Dendritic cell treated with granulocyte-macrophage colony-stimulating factor and Interleukin-4, amounts not matched to agents 40 ng/mL and 50 ng/mL, for 4 days (primary cell): ENCODE measurements around the gene ZNF530.

Source experiments
- H3K27ac Mint-ChIP-seq: one replicate; pipeline ENCODE4 v1.8.0; 2022; ENCODE audit warnings: mild to moderate bottlenecking, mixed read lengths
- H3K27me3 Mint-ChIP-seq: one replicate; pipeline ENCODE4 v1.8.0; 2022; ENCODE audit warnings: mild to moderate bottlenecking, mixed read lengths
- H3K36me3 Mint-ChIP-seq: one replicate; pipeline ENCODE4 v1.8.0; 2022; ENCODE audit warnings: low read depth, mixed read lengths
- H3K4me1 Mint-ChIP-seq: one replicate; pipeline ENCODE4 v1.8.0; 2022; ENCODE audit warnings: low read depth, mixed read lengths
- H3K4me3 Mint-ChIP-seq: one replicate; pipeline ENCODE4 v1.8.0; 2022; ENCODE audit warnings: mild to moderate bottlenecking, moderate library complexity, mixed read lengths
- H3K9me3 Mint-ChIP-seq: one replicate; pipeline ENCODE4 v1.8.0; 2022; ENCODE audit warnings: mixed read lengths
- intact Hi-C: fragments of 100-400 bp; cut with micrococcal nuclease; formaldehyde crosslinking; loops from one replicate; pipeline ENCODE4 v1.15.0; 2022

The ZNF530 gene

GRCh38 chr19:57583104-57583520 lies 16.6 kb upstream of the ZNF530 start:
- peak overlapping the region; percentile 90 for H3K4me3 Mint-ChIP-seq
- intact Hi-C loops, result no loop called here
- H3K27ac Mint-ChIP-seq, result peak overlapping the region; percentile 74
- no peaks in the 10 kb centered on the region for H3K27me3 Mint-ChIP-seq
- peaks cover 67% of the 10 kb centered on the region for H3K9me3 Mint-ChIP-seq
- peaks cover 18% of the 10 kb centered on the region for H3K4me1 Mint-ChIP-seq
- H3K36me3 Mint-ChIP-seq, result peaks cover 54% of the 10 kb centered on the region

- Mint-ChIP-seq H3K27me3 (no peaks in the 10 kb centered on the region), H3K36me3 (peaks cover 60% of the 10 kb centered on the region), H3K9me3 (peaks cover 73% of the 10 kb centered on the region), H3K4me3 (peak within 1 kb of the TSS; percentile 90), H3K4me1 (peaks cover 16% of the 10 kb centered on the region), H3K27ac (peak within 1 kb of the TSS; percentile 74)
- intact Hi-C loops, result no loop called here
These were observed 15.9 kb upstream of the ZNF530 start, which contains the start of gene ZIK1 for GRCh38 chr19:57583521-57584416. TSS of gene ZIK1 (plus strand) at chr19:57584145. CDS start at chr19:57584357, 212 bp downstream.

- H3K4me3 Mint-ChIP-seq, result no peak overlapping the region
- H3K36me3 Mint-ChIP-seq, result peaks cover 91% of the 10 kb centered on the region
- H3K27ac Mint-ChIP-seq, result no peak overlapping the region
- peaks cover 82% of the 10 kb centered on the region for H3K9me3 Mint-ChIP-seq
- peaks cover 16% of the 10 kb centered on the region for H3K4me1 Mint-ChIP-seq
- intact Hi-C loops, result no loop called here
- no peaks in the 10 kb centered on the region for H3K27me3 Mint-ChIP-seq
These were observed 12.2 kb upstream of the ZNF530 start for GRCh38 chr19:57587529-57587928.

GRCh38 chr19:57599377-57599760 lies 316 bp upstream of the ZNF530 start:
- intact Hi-C loops, result loop anchor here (1.0 kb wide), 1 partner anchor 15 kb away; the partner anchor contains the start of gene ZNF134
- H3K27ac Mint-ChIP-seq, result peak overlapping the region; percentile 65
- peak overlapping the region; percentile 77 for H3K4me3 Mint-ChIP-seq
- peaks cover 37% of the 10 kb centered on the region for H3K36me3 Mint-ChIP-seq
- H3K27me3 Mint-ChIP-seq, result peaks cover 3% of the 10 kb centered on the region
- H3K9me3 Mint-ChIP-seq, result peaks cover 81% of the 10 kb centered on the region
- H3K4me1 Mint-ChIP-seq, result peaks cover 17% of the 10 kb centered on the region

- H3K27ac Mint-ChIP-seq, result no peak overlapping the region
- H3K27me3 Mint-ChIP-seq, result no peaks in the 10 kb centered on the region
- H3K9me3 Mint-ChIP-seq, result peaks cover 91% of the 10 kb centered on the region
These were observed 7.2 kb downstream of the ZNF530 start for GRCh38 chr19:57606931-57607330.

GRCh38 chr19:57611113-57611512 lies 11.4 kb downstream of the ZNF530 start:
- Mint-ChIP-seq H3K4me3 (no peak overlapping the region), H3K27me3 (peaks cover 2% of the 10 kb centered on the region), H3K4me1 (peaks cover 24% of the 10 kb centered on the region), H3K36me3 (peaks cover 40% of the 10 kb centered on the region), H3K27ac (no peak overlapping the region), H3K9me3 (peaks cover 85% of the 10 kb centered on the region)
- intact Hi-C loops, result no loop called here

More at GRCh38 chr19:57606931-57607330, 7.2 kb downstream of the ZNF530 start:
- intact Hi-C loops, result no loop called here
- peaks cover 3% of the 10 kb centered on the region for H3K4me1 Mint-ChIP-seq
- peaks cover 59% of the 10 kb centered on the region for H3K36me3 Mint-ChIP-seq
- H3K4me3 Mint-ChIP-seq, result no peak overlapping the region

- peaks cover 36% of the 10 kb centered on the region for H3K4me1 Mint-ChIP-seq
- intact Hi-C loops, result loop anchor here (1.0 kb wide), 2 partner anchors 15 to 19 kb away; partner anchors contain the start of genes ZNF211 and ZNF530
- peaks cover 53% of the 10 kb centered on the region for H3K36me3 Mint-ChIP-seq
- H3K27ac Mint-ChIP-seq, result peak within 1 kb of the TSS; percentile 78
- peaks cover 85% of the 10 kb centered on the region for H3K9me3 Mint-ChIP-seq
- peaks cover 2% of the 10 kb centered on the region for H3K27me3 Mint-ChIP-seq
- peak within 1 kb of the TSS; percentile 93 for H3K4me3 Mint-ChIP-seq
These were observed 14.5 kb downstream of the ZNF530 start, which contains the start of gene ZNF134 for GRCh38 chr19:57613941-57614743. TSS of gene ZNF134 (plus strand) at chr19:57614242. CDS start at chr19:57619469, 5,227 bp downstream.

- Mint-ChIP-seq H3K27me3 (peaks cover 2% of the 10 kb centered on the region), H3K4me3 (peak overlapping the region; percentile 93), H3K27ac (no peak overlapping the region), H3K4me1 (peaks cover 36% of the 10 kb centered on the region), H3K9me3 (peaks cover 92% of the 10 kb centered on the region), H3K36me3 (peaks cover 65% of the 10 kb centered on the region)
- intact Hi-C loops, result no loop called here
These were observed 15.7 kb downstream of the ZNF530 start for GRCh38 chr19:57615346-57615745.

- intact Hi-C loops, result no loop called here
- peaks cover 90% of the 10 kb centered on the region for H3K36me3 Mint-ChIP-seq
These were observed 21.1 kb downstream of the ZNF530 start for GRCh38 chr19:57620673-57621348.

GRCh38 chr19:57623091-57623490 lies 23.4 kb downstream of the ZNF530 start:
- H3K4me3 Mint-ChIP-seq, result no peak overlapping the region
- H3K9me3 Mint-ChIP-seq, result peaks cover 96% of the 10 kb centered on the region
- H3K27ac Mint-ChIP-seq, result no peak overlapping the region
- intact Hi-C loops, result no loop called here
- no peaks in the 10 kb centered on the region for H3K27me3 Mint-ChIP-seq
- H3K36me3 Mint-ChIP-seq, result peaks cover 67% of the 10 kb centered on the region
- H3K4me1 Mint-ChIP-seq, result peaks cover 1% of the 10 kb centered on the region

More at GRCh38 chr19:57620673-57621348, 21.1 kb downstream of the ZNF530 start:
- Mint-ChIP-seq H3K27me3 (no peaks in the 10 kb centered on the region), H3K4me3 (no peak overlapping the region), H3K9me3 (peaks cover 96% of the 10 kb centered on the region), H3K4me1 (peaks cover 13% of the 10 kb centered on the region), H3K27ac (no peak overlapping the region)

GRCh38 chr19:57632987-57633831 lies 33.5 kb downstream of the ZNF530 start, which contains the start of gene ZNF211:
TSS of gene ZNF211 (plus strand) at chr19:57633168. CDS start at chr19:57633347, 179 bp downstream.
- H3K36me3 Mint-ChIP-seq, result peaks cover 52% of the 10 kb centered on the region

GRCh38 chr19:57633832-57634131 lies 34.1 kb downstream of the ZNF530 start:
- Mint-ChIP-seq H3K4me3 (peak overlapping the region; percentile 99), H3K9me3 (peaks cover 60% of the 10 kb centered on the region), H3K27me3 (no peaks in the 10 kb centered on the region), H3K27ac (peak overlapping the region; percentile 97), H3K36me3 (peaks cover 58% of the 10 kb centered on the region), H3K4me1 (peaks cover 26% of the 10 kb centered on the region)
- intact Hi-C loops, result loop anchor here (1.0 to 5.0 kb wide), 4 partner anchors 19 to 156 kb away; partner anchors contain the start of genes ZNF134, ZNF416, ZNF550 and ZNF772

More at GRCh38 chr19:57632987-57633831, 33.5 kb downstream of the ZNF530 start, which contains the start of gene ZNF211:
- H3K9me3 Mint-ChIP-seq, result peaks cover 60% of the 10 kb centered on the region
- intact Hi-C loops, result loop anchor here (1.0 to 5.0 kb wide), 4 partner anchors 19 to 156 kb away; partner anchors contain the start of genes ZNF134, ZNF416, ZNF550 and ZNF772
- peak within 1 kb of the TSS; percentile 97 for H3K27ac Mint-ChIP-seq
- H3K4me1 Mint-ChIP-seq, result peaks cover 26% of the 10 kb centered on the region
- peak within 1 kb of the TSS; percentile 99 for H3K4me3 Mint-ChIP-seq
- H3K27me3 Mint-ChIP-seq, result no peaks in the 10 kb centered on the region
